Activated CD8-positive, alpha-beta memory T cell treated with anti-CD3 and anti-CD28 coated beads for 48 hours (primary cell): ENCODE measurements around the gene EHBP1.

Experiments
- DNase-seq, 3 experiments: peaks; one replicate each; pipeline ENCODE4 v3.0.0-alpha.2; 2020; ENCODE audit warnings: low read depth in 2 of 3, low spot score in 2 of 3

Gene EHBP1

GRCh38 chr2:62705007-62705829 is at the start of gene EHBP1:
TSS of gene EHBP1 (plus strand) at chr2:62705713. CDS start at chr2:62707192, 1,479 bp downstream.
- peak; percentile 94 to 97 (median 94) for DNase-seq

DNA sequence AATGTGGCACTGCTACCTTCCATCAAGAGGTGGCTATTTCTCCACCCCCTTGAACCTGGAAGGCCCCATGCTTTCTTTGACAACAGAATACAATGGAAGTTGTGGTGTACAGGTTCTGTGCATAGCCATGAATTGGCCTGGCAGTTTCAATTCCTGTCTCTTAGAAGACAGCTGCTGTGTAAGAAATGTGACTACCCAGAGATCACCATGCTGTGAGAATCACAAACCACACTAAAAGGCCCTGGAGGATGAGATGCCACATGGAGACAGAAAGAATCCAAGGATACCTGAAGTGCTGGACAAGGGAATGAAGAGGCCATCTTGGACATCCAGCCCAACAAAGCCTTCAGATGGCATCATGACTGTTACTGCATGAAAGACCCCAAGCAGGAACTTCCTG is 47.7 kb upstream of the EHBP1 start:
- DNase-seq, result no peak

DNA sequence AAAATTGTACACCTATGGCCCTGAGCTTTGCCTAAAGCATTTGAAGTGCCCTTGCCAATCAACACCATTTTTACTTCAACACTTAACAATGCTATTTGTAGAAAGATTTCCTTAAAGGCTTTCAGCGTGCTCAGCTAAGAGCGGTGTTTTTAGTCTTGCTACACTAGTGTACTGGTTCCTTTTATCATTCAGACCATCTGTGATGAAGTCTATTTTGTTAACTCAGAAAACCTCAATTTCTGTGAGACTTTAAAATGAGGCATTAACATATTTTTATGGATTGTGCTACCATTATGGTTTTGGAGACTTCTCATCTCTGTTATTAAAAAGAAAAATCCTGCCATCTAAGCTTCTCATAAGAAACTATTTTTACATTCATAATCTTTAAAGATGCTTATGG is 46.6 kb upstream of the EHBP1 start:
- no peak for DNase-seq

GRCh38 chr2:62660087-62660486 is 45.4 kb upstream of the EHBP1 start:
- DNase-seq, result no peak

GRCh38 chr2:62660582-62661262 is 44.8 kb upstream of the EHBP1 start:
- no peak for DNase-seq

DNA sequence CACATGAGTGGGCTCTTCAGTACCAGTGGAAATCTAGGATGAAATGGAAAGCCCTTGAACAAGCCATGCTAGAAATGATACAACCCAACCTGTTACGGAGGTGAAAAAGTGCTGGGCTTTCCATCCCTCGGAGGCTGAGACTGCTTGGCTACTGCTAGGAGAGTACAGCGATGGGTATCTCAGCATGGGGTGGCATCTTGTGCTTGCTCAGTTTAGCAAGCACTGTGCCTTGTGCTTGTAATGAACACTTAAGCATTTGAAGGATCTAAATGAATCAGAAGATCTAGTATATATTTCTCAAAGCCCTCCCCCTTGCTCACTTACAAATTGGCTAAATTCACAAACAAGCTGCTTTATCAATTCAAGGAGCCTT is 44.3 kb upstream of the EHBP1 start:
- DNase-seq, result no peak

- no peak for DNase-seq
These were observed 43.4 kb upstream of the EHBP1 start for GRCh38 chr2:62662131-62662530.

GRCh38 chr2:62662554-62662953 is 43.0 kb upstream of the EHBP1 start:
- no peak for DNase-seq

GRCh38 chr2:62663411-62663810 is 42.1 kb upstream of the EHBP1 start:
- DNase-seq, result no peak

GRCh38 chr2:62663920-62664795 is 41.4 kb upstream of the EHBP1 start:
- DNase-seq, result no peak

DNA sequence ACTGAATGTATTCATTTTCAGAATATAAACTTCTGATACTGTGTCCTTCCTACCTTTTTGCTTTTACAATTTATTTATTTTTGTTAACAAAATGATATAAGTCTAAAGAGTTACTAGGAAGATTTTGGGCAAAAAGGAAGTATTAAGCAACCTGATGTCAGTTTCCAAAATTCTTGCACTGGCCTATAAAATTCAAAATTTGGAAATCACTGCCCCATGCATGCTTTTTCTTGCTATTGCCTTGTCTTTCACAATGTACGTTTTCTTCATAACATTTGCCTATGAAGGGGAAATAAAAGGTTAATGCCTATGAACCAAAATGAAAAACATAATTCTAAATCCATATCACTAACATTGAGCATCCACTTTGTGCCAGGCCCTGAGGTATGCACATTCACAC is 40.1 kb upstream of the EHBP1 start:
- DNase-seq, result no peak

- no peak for DNase-seq
These were observed 36.3 kb upstream of the EHBP1 start for GRCh38 chr2:62669180-62669579.

DNA sequence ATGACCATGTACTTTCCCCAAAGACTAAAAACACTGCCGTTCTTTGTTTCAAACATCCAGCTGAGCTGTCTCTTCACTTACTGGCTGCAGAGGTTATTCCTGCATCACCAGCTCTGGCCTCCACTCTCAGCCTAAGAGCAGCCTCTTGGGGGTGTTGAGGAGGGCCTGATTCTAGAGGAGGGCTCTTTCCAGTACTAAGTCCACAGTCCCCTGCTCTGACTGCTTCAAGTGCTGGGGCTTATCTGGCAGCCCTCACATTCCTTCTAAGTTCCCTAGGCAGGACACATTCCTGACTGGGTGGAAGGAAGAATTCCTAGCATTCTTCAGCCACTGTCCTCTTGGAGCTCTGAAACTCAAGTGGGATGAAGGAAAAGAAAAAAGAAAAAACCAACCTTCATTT is 32.9 kb upstream of the EHBP1 start:
- no peak for DNase-seq

- DNase-seq, result no peak
These were observed 30.5 kb upstream of the EHBP1 start for GRCh38 chr2:62675062-62675461.

GRCh38 chr2:62685256-62685655 is 20.3 kb upstream of the EHBP1 start:
- no peak for DNase-seq

DNA sequence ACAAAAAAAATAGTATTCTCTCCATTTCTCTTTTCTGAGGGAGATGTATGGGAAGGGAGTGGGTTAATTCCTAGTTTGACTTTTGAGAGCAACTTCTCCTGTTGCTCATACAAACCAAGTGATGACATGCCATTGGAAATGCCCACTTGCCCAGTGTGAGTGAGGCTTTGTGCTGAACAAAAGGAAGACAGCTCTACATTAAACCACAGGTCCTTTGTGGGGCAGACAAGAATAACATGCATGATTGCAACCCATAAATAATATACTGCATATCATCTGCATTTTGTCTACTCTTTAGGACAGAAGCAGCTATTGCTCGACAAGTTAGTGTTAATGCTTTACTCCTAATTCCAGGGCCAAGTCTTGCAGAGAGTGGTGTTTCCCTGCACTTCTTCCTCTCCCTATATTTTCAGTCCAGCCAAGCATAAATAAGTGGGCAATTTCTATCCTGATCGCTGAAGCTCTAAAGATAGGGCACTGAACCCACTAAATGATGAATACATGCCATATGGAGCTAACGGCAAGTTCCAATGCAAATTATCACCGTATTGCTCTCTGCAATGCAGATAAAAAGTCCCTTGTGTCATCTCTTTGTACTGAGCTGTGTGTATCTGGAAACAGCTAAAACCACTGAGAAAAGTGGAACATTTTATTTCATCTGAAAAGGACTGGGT is 19.4 kb upstream of the EHBP1 start:
- no peak for DNase-seq

DNA sequence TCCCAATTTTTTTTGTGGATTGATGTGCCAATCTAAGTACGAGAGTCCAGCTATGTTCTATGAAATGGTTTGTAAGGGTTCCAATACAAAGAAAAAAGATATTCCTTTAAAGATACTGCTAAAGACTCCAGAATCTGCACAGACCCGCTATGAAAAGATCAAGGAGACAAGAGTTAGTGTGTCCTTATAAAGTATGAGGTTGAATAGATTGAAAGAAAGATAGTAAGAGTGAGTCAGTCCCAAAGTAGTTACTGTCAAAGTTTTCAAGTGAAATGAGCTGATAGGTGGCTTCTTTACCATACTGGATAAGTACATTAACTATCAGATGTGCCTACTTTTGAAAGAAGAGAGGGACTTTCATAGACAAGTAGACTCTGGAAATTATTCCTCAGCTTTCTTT is 17.9 kb upstream of the EHBP1 start:
- no peak for DNase-seq

DNA sequence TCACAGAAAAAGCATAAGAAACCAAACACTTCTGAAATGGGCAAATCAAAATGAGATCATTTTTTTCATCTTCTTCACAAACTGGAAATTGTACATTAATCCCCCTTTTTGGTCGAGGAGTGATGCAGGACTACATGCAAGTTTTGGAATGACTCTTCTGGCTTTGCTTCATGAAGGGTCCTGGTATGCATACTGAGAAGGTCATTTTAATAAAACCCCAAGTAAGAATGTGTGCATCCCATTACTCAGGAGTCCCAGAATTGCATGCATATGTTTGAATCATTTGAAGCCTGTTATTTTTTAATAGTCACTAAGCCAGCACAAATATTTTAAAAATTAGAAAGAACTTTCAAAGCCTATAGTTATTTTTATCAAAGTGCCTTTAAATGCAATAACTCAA is 16.7 kb upstream of the EHBP1 start:
- no peak for DNase-seq

DNA sequence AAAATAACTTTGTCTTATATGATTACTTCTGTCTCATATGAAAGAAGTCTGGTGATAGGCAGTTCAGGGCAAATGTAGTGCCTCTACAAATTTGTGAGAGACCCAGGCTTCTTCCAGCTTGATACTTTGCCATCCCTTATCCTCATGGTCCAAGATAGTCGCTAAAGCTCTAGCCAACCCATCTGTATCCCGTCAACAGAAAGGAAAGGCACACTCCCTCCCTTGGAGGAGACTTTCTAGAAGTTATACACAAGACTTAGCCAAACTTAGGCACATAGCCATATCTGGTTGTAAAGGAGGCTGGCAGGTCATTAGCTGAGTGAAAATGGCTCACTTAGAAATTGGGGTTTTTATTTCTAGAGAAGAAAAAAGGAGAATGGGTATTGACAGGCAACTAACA is 14.3 kb upstream of the EHBP1 start:
- no peak for DNase-seq

DNA sequence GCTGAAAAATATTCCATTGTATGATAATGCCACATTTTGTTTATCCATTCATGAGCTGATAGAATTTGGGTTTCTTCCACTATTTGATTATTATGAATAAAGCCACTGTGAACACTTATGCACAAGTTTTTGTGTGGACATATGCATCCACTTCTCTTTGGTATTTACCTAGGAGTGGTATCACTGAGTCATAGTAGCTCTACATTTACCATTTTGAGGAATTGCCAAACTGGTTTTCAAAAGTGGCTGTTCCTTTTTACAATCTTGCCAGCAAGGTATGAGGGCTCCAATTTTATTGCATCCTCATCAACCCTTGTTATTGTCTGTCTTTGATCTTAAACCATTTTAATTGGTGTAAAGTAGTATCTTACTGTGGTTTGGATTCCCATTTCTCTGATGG is 13.3 kb upstream of the EHBP1 start:
- no peak for DNase-seq

GRCh38 chr2:62698653-62699052 is 6.9 kb upstream of the EHBP1 start:
- DNase-seq, result no peak
